ENCODE results near the gene UGDH.

DNA sequence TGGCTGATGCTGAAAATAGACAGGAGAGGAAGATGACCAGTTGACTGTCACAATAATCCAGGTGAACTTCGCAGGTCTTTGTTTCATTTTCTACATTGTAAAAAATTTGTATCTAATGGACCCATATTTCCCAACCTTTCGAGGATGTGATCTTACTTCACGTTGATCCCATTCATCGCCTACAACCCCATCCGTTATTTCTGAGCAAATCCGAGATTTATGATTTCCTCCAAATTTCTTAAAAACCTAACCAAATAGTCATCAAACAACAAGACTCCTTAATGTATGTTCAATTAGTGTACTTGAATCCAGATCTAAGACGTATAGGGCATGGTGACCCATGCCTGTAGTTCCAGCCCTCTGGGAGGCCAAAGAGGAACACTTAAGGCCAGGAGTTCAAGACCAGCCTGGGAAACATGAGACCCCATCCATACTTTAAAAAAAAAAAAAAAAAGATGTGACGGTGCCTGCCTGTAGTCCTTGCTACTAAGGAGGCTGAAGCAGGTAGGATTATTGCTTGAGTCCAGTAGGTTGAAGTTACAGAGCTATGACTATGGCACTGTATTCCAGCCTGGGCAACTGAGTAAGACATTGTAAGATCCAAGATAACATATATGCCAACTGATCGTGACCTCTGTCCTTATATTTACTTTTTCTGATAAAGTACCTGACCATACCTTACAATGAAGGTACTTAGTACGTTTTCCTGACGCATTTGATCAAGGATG is 74.2 kb downstream of the UGDH start:
- no peak for TF ChIP-seq EZH2phosphoT487 (IDR thresholded peaks at IDR 0.05; ENCODE audit: borderline replicate concordance, low read length)
- TF ChIP-seq EZH2 (IDR thresholded peaks at IDR 0.05; ENCODE audit: low read length, unreplicated experiment) = no peak

Data from PC-3 (cell line).